IMR-90 (cell line): ENCODE data around the gene KATNBL1. TPM values are rescaled to one million over a fixed set of nuclear protein-coding genes. Genes with fewer than 3 reads are reported as not detected.
A peak's percentile ranks its signal among the peaks of the same experiment; 100 is the strongest.

ENCODE experiments used
- ATAC-seq: fragments of 200-7000 bp; cut with Tn5 transposase; 2 replicates; pipeline ENCODE4 v1.9.1; 2020; ENCODE audit warnings: low read depth, mild to moderate bottlenecking, moderate library complexity
- BruUV-seq: library from RNA; stranded (reverse); fragments of 400-500 nt; replicated peaks from 2 replicates; lab custom pipeline; 2021; lab: Mats Ljungman, UMichigan
- CTCF ChIA-PET: fragments of 300-600 bp; formaldehyde crosslinking; extraction: SDS; loops from one replicate; lab custom pipeline; 2021; ENCODE audit warnings: antibody characterized with exemption; lab: Yijun Ruan, JAX
- POLR2A ChIA-PET: fragments of 300-600 bp; sonication (Branson Sonifier 250); formaldehyde crosslinking; loops from one replicate; lab custom pipeline; 2022; ENCODE audit warnings: antibody characterized with exemption; ENCODE audit not compliant: unreplicated experiment; lab: Charles Lee
- DNase-seq: peaks from one replicate; pipeline ENCODE4 v3.0.0; 2013
- H2AFZ ChIP-seq: replicated peaks from 2 replicates; pipeline ENCODE3; 2013; ENCODE audit warnings: low read length, mild to moderate bottlenecking; ENCODE audit not compliant: poor library complexity
- H2AK5ac ChIP-seq: 2 replicates; pipeline ENCODE4 v1.6.1; 2013; ENCODE audit warnings: low read depth, low read length, inconsistent platforms
- H2AK9ac ChIP-seq: replicated peaks from 2 replicates; pipeline ENCODE3; 2013; ENCODE audit warnings: mild to moderate bottlenecking, low read depth, low read length, moderate library complexity; ENCODE audit not compliant: poor library complexity
- H2BK120ac ChIP-seq: 2 replicates; pipeline ENCODE4 v1.6.1; 2013; ENCODE audit warnings: low read depth, low read length, inconsistent platforms
- H2BK15ac ChIP-seq: 3 replicates; pipeline ENCODE4 v1.6.1; 2013; ENCODE audit warnings: low read depth, low read length, inconsistent platforms
- H2BK20ac ChIP-seq: 2 replicates; pipeline ENCODE4 v1.6.1; 2013; ENCODE audit warnings: low read depth, mild to moderate bottlenecking, inconsistent platforms, low read length, moderate library complexity
- H2BK5ac ChIP-seq: 2 replicates; pipeline ENCODE4 v1.6.1; 2013; ENCODE audit warnings: mild to moderate bottlenecking, low read depth, low read length, inconsistent platforms; ENCODE audit not compliant: poor library complexity, severe bottlenecking
- H3K14ac ChIP-seq: replicated peaks from 2 replicates; pipeline ENCODE4 v1.6.1; 2013; ENCODE audit warnings: low read depth, low read length, inconsistent platforms
- H3K18ac ChIP-seq: 2 replicates; pipeline ENCODE4 v1.6.1; 2013; ENCODE audit warnings: low read depth, low read length, control low read depth
- H3K23ac ChIP-seq: 2 replicates; pipeline ENCODE4 v1.6.1; 2013; ENCODE audit warnings: low read depth, low read length, inconsistent platforms
- H3K27ac ChIP-seq: 2 replicates; pipeline ENCODE4 v1.5.1; 2013; ENCODE audit warnings: mild to moderate bottlenecking, control low read depth, low read length; ENCODE audit not compliant: insufficient read depth
- H3K27me3 ChIP-seq: 2 replicates; pipeline ENCODE4 v1.6.1; 2013; ENCODE audit warnings: low read length; ENCODE audit not compliant: control insufficient read depth, insufficient read depth
- H3K36me3 ChIP-seq: 2 replicates; pipeline ENCODE4 v1.6.1; 2013; ENCODE audit warnings: low read length, mixed read lengths; ENCODE audit not compliant: control insufficient read depth, insufficient read depth
- H3K4ac ChIP-seq: 2 replicates; pipeline ENCODE4 v1.6.1; 2013; ENCODE audit warnings: low read depth, low read length, inconsistent platforms
- H3K4me1 ChIP-seq: 2 replicates; pipeline ENCODE4 v1.6.1; 2013; ENCODE audit warnings: low read length, mixed read lengths; ENCODE audit not compliant: control insufficient read depth, insufficient read depth
- H3K4me2 ChIP-seq: 2 replicates; pipeline ENCODE4 v1.6.1; 2013; ENCODE audit warnings: low read depth, mild to moderate bottlenecking, control low read depth, low read length, moderate library complexity
- H3K4me3 ChIP-seq: 2 replicates; pipeline ENCODE4 v1.5.1; 2013; ENCODE audit warnings: low read depth, mild to moderate bottlenecking, control low read depth, low read length, moderate library complexity; ENCODE audit not compliant: insufficient read depth
- H3K56ac ChIP-seq: 2 replicates; pipeline ENCODE4 v1.6.1; 2013; ENCODE audit warnings: low read length, inconsistent platforms; ENCODE audit not compliant: insufficient read depth; ENCODE audit errors: extremely low read depth
- H3K79me1 ChIP-seq, 2 experiments: 2 replicates each; pipeline ENCODE4 v1.6.1; 2013; ENCODE audit warnings: low read length in 2 of 2, inconsistent platforms in 1 of 2, low read depth in 1 of 2
- H3K9ac ChIP-seq: 2 replicates; pipeline ENCODE4 v1.6.1; 2013; ENCODE audit warnings: low read depth, low read length, control low read depth
- H3K9me1 ChIP-seq: 2 replicates; pipeline ENCODE4 v1.6.1; 2013; ENCODE audit warnings: low read length, inconsistent platforms; ENCODE audit not compliant: insufficient read depth
- H3K9me3 ChIP-seq: 2 replicates; pipeline ENCODE4 v1.6.1; 2013; ENCODE audit warnings: low read length; ENCODE audit not compliant: control insufficient read depth, insufficient read depth
- H4K20me1 ChIP-seq: 2 replicates; pipeline ENCODE4 v1.6.1; 2013; ENCODE audit warnings: low read length, inconsistent platforms; ENCODE audit not compliant: insufficient read depth
- H4K5ac ChIP-seq: 2 replicates; pipeline ENCODE4 v1.6.1; 2013; ENCODE audit warnings: mild to moderate bottlenecking, low read depth, low read length, control low read depth
- H4K8ac ChIP-seq, 2 experiments: 2 replicates each; pipeline ENCODE4 v1.6.1; 2013; ENCODE audit warnings: low read depth in 2 of 2, low read length in 2 of 2, control low read depth in 1 of 2, inconsistent platforms in 1 of 2
- H4K91ac ChIP-seq: 2 replicates; pipeline ENCODE4 v1.6.1; 2013; ENCODE audit warnings: low read depth, low read length, inconsistent platforms; ENCODE audit not compliant: insufficient read depth
- MAFK ChIP-seq: IDR thresholded peaks from 2 replicates; pipeline ENCODE4 v1.6.1; 2012; ENCODE audit warnings: low read depth, low read length, improper control_type of control experiment
- MXI1 ChIP-seq: IDR thresholded peaks from 2 replicates; pipeline ENCODE4 v1.6.1; 2012; ENCODE audit warnings: low read depth, mild to moderate bottlenecking, low read length, moderate library complexity, borderline replicate concordance
- NFE2L2 ChIP-seq: fragments of 150-350 bp; IDR thresholded peaks from 2 replicates; pipeline ENCODE4 v1.6.1; 2016; ENCODE audit warnings: low read depth, mild to moderate bottlenecking, low read length
- dilution Hi-C: fragments of 300-500 bp; cut with HindIII; formaldehyde crosslinking; loops from one replicate; pipeline ENCODE4 v1.14.3; 2018; ENCODE audit warnings: low sequenced_read_pairs; ENCODE audit not compliant: unreplicated experiment
- in situ Hi-C: fragments of 300-500 bp; cut with MboI; formaldehyde crosslinking; loops from 3 replicates; pipeline ENCODE4 v1.14.3; 2019; ENCODE audit warnings: low sequenced_read_pairs, inconsistent platforms, mixed read lengths
- intact Hi-C: fragments of 100-400 bp; cut with micrococcal nuclease; formaldehyde crosslinking; loops from 2 replicates; pipeline ENCODE4 v1.10.0; 2022
- polyA plus RNA-seq, 3 experiments: library from polyadenylated mRNA; depleted of rRNA; stranded (reverse); fragments of >200 nt; gene quantifications; 2 replicates each; pipeline ENCODE4 v1.2.3, GENCODE V29; 2012; ENCODE audit warnings: low replicate concordance in 1 of 3
- total RNA-seq: library from RNA; depleted of rRNA; stranded (reverse); fragments of >200 nt; gene quantifications from 2 replicates; pipeline ENCODE4 v1.2.3, GENCODE V29; 2012

Gene KATNBL1
- total and polyA plus RNA-seq, 2 of the 4 experiments (the other 2 are of a cell fraction) = 17.1 to 24.0 TPM

GRCh38 chr15:34252545-34252944, 42.6 kb upstream of the KATNBL1 start:
- DNase-seq (no peak), ATAC-seq (no peak)
- CTCF ChIA-PET = interaction anchor here (0.6 to 1.5 kb wide), 2 partner anchors 11 to 74 kb away, joined by 4 to 7 read pairs; no protein-coding TSS in a partner anchor
- no peak overlapping the region for H2BK20ac ChIP-seq
- H3K4me1 ChIP-seq = no peaks in the 10 kb centered on the region
- no peak overlapping the region for H2AK9ac ChIP-seq
- H3K56ac ChIP-seq = no peak overlapping the region
- no peaks in the 10 kb centered on the region for H4K20me1 ChIP-seq
- H2BK120ac ChIP-seq = no peak overlapping the region
- H3K36me3 ChIP-seq = peaks cover 8% of the 10 kb centered on the region
- H3K4me2 ChIP-seq = no peak overlapping the region
- intact Hi-C loops (no loop called here), in situ Hi-C loops (no loop called here), dilution Hi-C loops (no loop called here)
- no peak overlapping the region for H3K27ac ChIP-seq
- H3K23ac ChIP-seq = no peak overlapping the region
- H3K27me3 ChIP-seq = no peaks in the 10 kb centered on the region
- BruUV-seq = no TSS peak
- no peak overlapping the region for H3K14ac ChIP-seq
- H2AFZ ChIP-seq = no peak overlapping the region
- no peaks in the 10 kb centered on the region for H3K9me1 ChIP-seq
- H2BK5ac ChIP-seq = no peak overlapping the region
- H4K91ac ChIP-seq = no peak overlapping the region
- H2AK5ac ChIP-seq = no peak overlapping the region
- POLR2A ChIA-PET = no interaction called here
- no peak overlapping the region for H3K9ac ChIP-seq
- H3K79me1 ChIP-seq = no peaks in the 10 kb centered on the region
- no peak overlapping the region for H3K4me3 ChIP-seq
- no peak overlapping the region for H3K18ac ChIP-seq
- H4K5ac ChIP-seq = no peak overlapping the region
- TF ChIP-seq MXI1 (no peak), NFE2L2 (peak; percentile 74), MAFK (peak; percentile 69)
- H3K9me3 ChIP-seq = no peaks in the 10 kb centered on the region
- no peak overlapping the region for H3K4ac ChIP-seq
- H4K8ac ChIP-seq = no peak overlapping the region
- no peak overlapping the region for H2BK15ac ChIP-seq
